GM23248 (cell line): ENCODE data around the gene SUN5. TPM values are rescaled to one million over a fixed set of nuclear protein-coding genes. Genes with fewer than 3 reads are reported as not detected.

Experiments used
- DNase-seq: peaks from one replicate; pipeline ENCODE4 v3.0.0-alpha.2; 2015
- H2AFZ ChIP-seq: fragments of 200-600 bp; sonication (generic); 2 replicates; pipeline ENCODE4 v1.6.1; 2016; ENCODE audit warnings: antibody characterized with exemption
- H3F3A ChIP-seq: fragments of 200-600 bp; sonication (generic); 2 replicates; pipeline ENCODE4 v1.6.1; 2016; ENCODE audit warnings: mild to moderate bottlenecking, antibody characterized with exemption, mixed run types; ENCODE audit not compliant: insufficient read depth
- H3K27ac ChIP-seq: fragments of 200-600 bp; sonication (generic); 2 replicates; pipeline ENCODE4 v1.5.1; 2016; ENCODE audit warnings: mild to moderate bottlenecking
- H3K27me3 ChIP-seq: fragments of 200-600 bp; sonication (generic); replicated peaks from 2 replicates; pipeline ENCODE4 v1.6.1; 2016; ENCODE audit warnings: mild to moderate bottlenecking; ENCODE audit not compliant: insufficient read depth
- H3K36me3 ChIP-seq: fragments of 200-600 bp; sonication (generic); 2 replicates; pipeline ENCODE4 v1.6.1; 2016; ENCODE audit warnings: low read depth, mild to moderate bottlenecking
- H3K4me1 ChIP-seq: fragments of 200-600 bp; sonication (generic); 2 replicates; pipeline ENCODE4 v1.6.1; 2016; ENCODE audit warnings: mild to moderate bottlenecking; ENCODE audit not compliant: insufficient read depth
- H3K4me2 ChIP-seq: fragments of 200-600 bp; sonication (generic); one replicate; pipeline ENCODE4 v1.6.1; 2016; ENCODE audit warnings: mild to moderate bottlenecking; ENCODE audit not compliant: unreplicated experiment
- H3K4me3 ChIP-seq: fragments of 200-600 bp; sonication (generic); 2 replicates; pipeline ENCODE4 v1.5.1; 2016; ENCODE audit warnings: mild to moderate bottlenecking
- H3K79me2 ChIP-seq: fragments of 200-600 bp; sonication (generic); 2 replicates; pipeline ENCODE4 v1.6.1; 2016; ENCODE audit warnings: mild to moderate bottlenecking; ENCODE audit not compliant: insufficient read depth
- H3K9ac ChIP-seq: fragments of 200-600 bp; sonication (generic); 2 replicates; pipeline ENCODE4 v1.6.1; 2016; ENCODE audit warnings: mild to moderate bottlenecking
- H3K9me2 ChIP-seq: fragments of 200-600 bp; sonication (generic); 2 replicates; pipeline ENCODE4 v1.6.1; 2016; ENCODE audit warnings: mixed run types, mild to moderate bottlenecking, moderate library complexity; ENCODE audit not compliant: insufficient read depth
- H3K9me3 ChIP-seq: fragments of 200-600 bp; sonication (generic); one replicate; pipeline ENCODE4 v1.6.1; 2017; ENCODE audit warnings: low read depth
- H4K20me1 ChIP-seq: fragments of 200-600 bp; sonication (generic); 2 replicates; pipeline ENCODE4 v1.6.0; 2016; ENCODE audit not compliant: insufficient read depth
- EZH2 ChIP-seq: fragments of 200-600 bp; sonication (generic); IDR thresholded peaks from 2 replicates; pipeline ENCODE4 v1.6.1; 2018; ENCODE audit warnings: antibody characterized with exemption, mild to moderate bottlenecking; ENCODE audit not compliant: insufficient read depth, poor library complexity, severe bottlenecking
- EZH2phosphoT487 ChIP-seq: fragments of 200-600 bp; sonication (generic); IDR thresholded peaks from 2 replicates; pipeline ENCODE4 v1.6.1; 2018; ENCODE audit warnings: antibody characterized with exemption, moderate library complexity, mild to moderate bottlenecking, low read depth; ENCODE audit not compliant: insufficient read depth
- WGBS, 2 experiments: methylation state at CpG; one replicate each; pipeline ENCODE4 v1.1.6; 2015 to 2017; ENCODE audit warnings: low lambda C conversion rate in 2 of 2, low coverage in 1 of 2; ENCODE audit errors: missing lambda C conversion rate in 2 of 2; 5-methylcytosine and 5-hydroxymethylcytosine counted together
- in situ Hi-C: fragments of 300-500 bp; cut with MboI; formaldehyde crosslinking; loops from 2 replicates; pipeline ENCODE4 v1.15.0; 2020
- polyA plus RNA-seq: library from polyadenylated mRNA; unstranded; fragments of >200 nt; fragmentation: Nextera tagmentation; extraction: Ambion mirVana; gene quantifications from 2 replicates; pipeline ENCODE4 v1.2.1, GENCODE V29; 2016
- total RNA-seq: library from RNA; depleted of rRNA; stranded (reverse); fragments of >200 nt; shearing (Covaris generic); gene quantifications from 2 replicates; pipeline ENCODE4 v1.2.3, GENCODE V29; 2014

SUN5 gene
- total and polyA plus RNA-seq, 2 experiments from 2014 or later = not detected

- Histone ChIP-seq H3F3A (no peaks in the 10 kb centered on the region), H3K4me2 (no peak overlapping the region), H3K27ac (no peak overlapping the region), H2AFZ (no peak overlapping the region), H3K79me2 (no peaks in the 10 kb centered on the region), H3K27me3 (no peaks in the 10 kb centered on the region), H4K20me1 (no peaks in the 10 kb centered on the region), H3K36me3 (no peaks in the 10 kb centered on the region), H3K9ac (no peak overlapping the region), H3K4me3 (no peak overlapping the region), H3K9me3 (no peaks in the 10 kb centered on the region), H3K9me2 (no peaks in the 10 kb centered on the region), H3K4me1 (no peaks in the 10 kb centered on the region)
- WGBS, 2 experiments = 49 to 51% methylated on average over 9 of the region's 9 CpGs
- DNase-seq = no peak
- TF ChIP-seq EZH2phosphoT487 (no peak), EZH2 (no peak)
- in situ Hi-C loops = no loop called here
Observed at GRCh38 chr20:32979201-32979998, 24.8 kb downstream of the SUN5 start.

GRCh38 chr20:32978009-32978335 is 26.3 kb downstream of the SUN5 start:
- no peak overlapping the region for H3K4me3 ChIP-seq
- no peak overlapping the region for H3K4me2 ChIP-seq
- no peak overlapping the region for H2AFZ ChIP-seq
- no peak for TF ChIP-seq EZH2phosphoT487
- no peak for TF ChIP-seq EZH2
- no peak overlapping the region for H3K27ac ChIP-seq
- H3K36me3 ChIP-seq = no peaks in the 10 kb centered on the region
- 37 to 44% methylated on average over 6 to 7 of the region's 7 CpGs for WGBS, 2 experiments
- H3K9me3 ChIP-seq = no peaks in the 10 kb centered on the region
- no peak for DNase-seq
- no peaks in the 10 kb centered on the region for H4K20me1 ChIP-seq
- no peaks in the 10 kb centered on the region for H3F3A ChIP-seq
- H3K79me2 ChIP-seq = no peaks in the 10 kb centered on the region
- no peak overlapping the region for H3K9ac ChIP-seq
- no peaks in the 10 kb centered on the region for H3K9me2 ChIP-seq
- in situ Hi-C loops = no loop called here
- H3K4me1 ChIP-seq = no peaks in the 10 kb centered on the region
- peaks cover 8% of the 10 kb centered on the region for H3K27me3 ChIP-seq

DNA sequence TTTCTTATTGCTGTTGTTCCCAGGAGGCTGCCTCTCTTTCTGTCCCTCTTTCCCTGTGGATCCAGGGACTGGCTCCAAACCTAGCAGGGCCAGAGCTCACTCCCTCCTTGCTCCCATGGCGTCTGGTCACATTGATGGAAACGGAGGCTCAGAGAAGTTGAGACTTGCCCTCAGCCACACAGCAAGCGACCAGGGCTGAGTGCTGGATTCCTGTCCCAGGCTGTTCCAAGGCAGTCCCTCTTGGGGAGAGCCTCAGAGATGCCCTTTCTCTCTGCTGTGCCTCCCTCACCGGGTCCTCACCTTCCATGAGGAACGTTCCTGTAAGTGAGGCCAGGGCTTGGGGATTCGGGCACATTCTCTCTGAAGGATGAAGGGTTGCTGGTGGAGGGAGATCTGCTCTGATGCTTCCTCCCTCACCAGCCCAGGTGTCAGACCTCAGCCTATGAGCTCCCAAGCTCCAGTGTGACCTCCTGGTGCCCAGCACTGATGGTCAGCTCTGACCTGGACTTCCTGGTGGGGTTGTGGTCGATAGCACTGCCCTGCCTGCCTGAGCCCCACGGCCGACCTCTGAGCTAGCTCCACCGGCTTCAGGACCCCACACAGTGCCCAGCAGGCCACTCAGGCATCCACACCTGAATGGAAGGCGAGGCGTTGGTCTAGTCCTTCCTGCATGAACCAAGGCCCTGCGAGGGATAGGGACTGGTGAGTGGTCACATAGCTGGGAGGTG is 26.8 kb downstream of the SUN5 start:
- Histone ChIP-seq H3K9me3 (no peaks in the 10 kb centered on the region), H3K4me2 (no peak overlapping the region), H3K79me2 (no peaks in the 10 kb centered on the region), H3K36me3 (no peaks in the 10 kb centered on the region), H3K27ac (no peak overlapping the region), H3K9me2 (no peaks in the 10 kb centered on the region), H3K27me3 (peaks cover 8% of the 10 kb centered on the region), H4K20me1 (no peaks in the 10 kb centered on the region), H3F3A (no peaks in the 10 kb centered on the region), H3K9ac (no peak overlapping the region), H3K4me3 (no peak overlapping the region), H2AFZ (no peak overlapping the region), H3K4me1 (no peaks in the 10 kb centered on the region)
- no peak for DNase-seq
- 38 to 40% methylated on average over 13 of the region's 13 CpGs for WGBS, 2 experiments
- TF ChIP-seq EZH2phosphoT487 (no peak), EZH2 (no peak)
- in situ Hi-C loops = no loop called here

GRCh38 chr20:32976746-32977145 is 27.5 kb downstream of the SUN5 start:
- Histone ChIP-seq H3F3A (no peaks in the 10 kb centered on the region), H3K9me3 (no peaks in the 10 kb centered on the region), H3K79me2 (no peaks in the 10 kb centered on the region), H3K4me3 (no peak overlapping the region), H4K20me1 (no peaks in the 10 kb centered on the region), H3K36me3 (no peaks in the 10 kb centered on the region), H3K4me1 (no peaks in the 10 kb centered on the region), H3K9ac (no peak overlapping the region), H3K27me3 (peaks cover 8% of the 10 kb centered on the region), H3K27ac (no peak overlapping the region), H3K4me2 (no peak overlapping the region), H2AFZ (no peak overlapping the region), H3K9me2 (no peaks in the 10 kb centered on the region)
- no peak for DNase-seq
- WGBS, 2 experiments = 51 to 60% methylated on average over 6 of the region's 6 CpGs
- TF ChIP-seq EZH2phosphoT487 (no peak), EZH2 (no peak)
- in situ Hi-C loops = no loop called here
